Nephron progenitor cell (in vitro differentiated cells): Measurements from ENCODE around the gene GPR156.

Experiments
- DNase-seq: peaks from one replicate; pipeline ENCODE4 v3.0.0; 2021
- H3K27ac Mint-ChIP-seq: 2 replicates; pipeline ENCODE4 v1.8.0; 2021; ENCODE audit warnings: mild to moderate bottlenecking, moderate library complexity, mixed read lengths
- H3K27me3 Mint-ChIP-seq: 2 replicates; pipeline ENCODE4 v1.8.0; 2021; ENCODE audit warnings: mild to moderate bottlenecking, low read depth, mixed read lengths; ENCODE audit not compliant: poor library complexity
- H3K36me3 Mint-ChIP-seq: 2 replicates; pipeline ENCODE4 v1.8.0; 2021; ENCODE audit warnings: low read depth, mixed read lengths
- H3K4me1 Mint-ChIP-seq: 2 replicates; pipeline ENCODE4 v1.8.0; 2021; ENCODE audit warnings: mixed read lengths
- H3K4me3 Mint-ChIP-seq: 2 replicates; pipeline ENCODE4 v1.8.0; 2021; ENCODE audit warnings: mild to moderate bottlenecking, moderate library complexity, mixed read lengths
- H3K9me3 Mint-ChIP-seq: 2 replicates; pipeline ENCODE4 v1.8.0; 2021; ENCODE audit warnings: mild to moderate bottlenecking, moderate library complexity, mixed read lengths
- CTCF ChIP-seq: fragments of 200-600 bp; sonication (generic); IDR thresholded peaks from 2 replicates; pipeline ENCODE4 v1.5.0; 2021; ENCODE audit warnings: antibody characterized with exemption

GPR156 gene

DNA sequence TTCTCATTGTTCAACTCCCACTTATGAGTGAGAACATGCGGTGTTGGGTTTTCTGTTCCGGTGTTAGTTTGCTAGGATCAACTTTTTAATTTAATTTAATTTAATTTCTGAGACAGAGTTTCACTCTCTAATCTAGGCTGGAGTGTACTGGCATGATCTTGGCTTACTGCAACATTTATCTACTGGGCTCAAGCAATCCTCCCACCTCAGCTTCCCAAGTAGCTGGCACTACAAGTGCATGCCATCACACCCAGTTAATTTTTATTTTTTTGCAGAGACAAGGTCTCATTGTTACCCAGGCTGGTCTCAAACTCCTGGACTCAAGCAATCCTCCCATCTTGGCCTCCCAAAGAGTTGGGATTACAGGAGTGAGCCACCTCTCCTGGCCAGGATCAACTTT lies 82.7 kb downstream of the GPR156 start:
- no peak for DNase-seq
- no peak for TF ChIP-seq CTCF
- peaks cover 23% of the 10 kb centered on the region for H3K4me1 Mint-ChIP-seq
- H3K9me3 Mint-ChIP-seq: no peaks in the 10 kb centered on the region
- no peak overlapping the region for H3K4me3 Mint-ChIP-seq
- no peaks in the 10 kb centered on the region for H3K36me3 Mint-ChIP-seq
- H3K27ac Mint-ChIP-seq: peak overlapping the region; percentile 52
- no peaks in the 10 kb centered on the region for H3K27me3 Mint-ChIP-seq

DNA sequence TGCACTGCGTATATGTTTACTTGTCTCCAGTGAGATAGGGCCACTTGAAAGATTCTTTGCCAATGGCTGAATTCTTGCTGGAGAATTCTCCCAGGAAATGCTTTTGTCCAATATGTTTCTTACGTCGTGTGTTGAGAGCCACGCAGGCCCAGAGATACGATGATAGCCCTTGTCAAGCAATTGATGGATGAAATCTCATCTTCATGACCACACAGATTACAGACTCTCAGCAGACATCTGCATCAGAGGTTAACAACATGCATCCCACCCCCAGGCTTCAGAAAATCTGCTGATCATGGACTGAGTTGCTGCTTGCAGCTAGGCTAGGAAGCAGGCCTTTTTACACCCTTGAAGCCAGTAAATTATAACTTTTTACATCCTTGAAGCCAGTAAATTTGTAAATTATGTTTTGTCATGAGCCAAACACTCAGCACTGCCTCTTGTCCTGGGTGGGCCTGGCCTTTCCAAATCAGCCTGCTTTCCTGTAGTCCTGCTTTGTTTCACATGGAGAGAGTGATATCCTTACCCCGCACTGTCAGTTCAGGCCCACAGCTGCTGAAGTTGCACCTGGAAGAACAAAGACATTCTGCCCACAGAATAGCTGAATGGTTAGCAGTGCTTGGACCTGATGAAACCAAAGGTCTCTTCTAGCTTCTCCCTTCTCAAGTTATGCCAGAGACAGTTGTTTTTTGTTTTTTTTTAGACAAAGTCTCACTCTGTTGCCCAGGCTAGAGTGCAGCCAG lies 84.4 kb downstream of the GPR156 start:
- H3K4me3 Mint-ChIP-seq: no peak overlapping the region
- H3K36me3 Mint-ChIP-seq: no peaks in the 10 kb centered on the region
- DNase-seq: no peak
- no peak for TF ChIP-seq CTCF
- H3K27ac Mint-ChIP-seq: peak overlapping the region; percentile 47
- H3K4me1 Mint-ChIP-seq: peaks cover 23% of the 10 kb centered on the region
- no peaks in the 10 kb centered on the region for H3K27me3 Mint-ChIP-seq
- no peaks in the 10 kb centered on the region for H3K9me3 Mint-ChIP-seq

DNA sequence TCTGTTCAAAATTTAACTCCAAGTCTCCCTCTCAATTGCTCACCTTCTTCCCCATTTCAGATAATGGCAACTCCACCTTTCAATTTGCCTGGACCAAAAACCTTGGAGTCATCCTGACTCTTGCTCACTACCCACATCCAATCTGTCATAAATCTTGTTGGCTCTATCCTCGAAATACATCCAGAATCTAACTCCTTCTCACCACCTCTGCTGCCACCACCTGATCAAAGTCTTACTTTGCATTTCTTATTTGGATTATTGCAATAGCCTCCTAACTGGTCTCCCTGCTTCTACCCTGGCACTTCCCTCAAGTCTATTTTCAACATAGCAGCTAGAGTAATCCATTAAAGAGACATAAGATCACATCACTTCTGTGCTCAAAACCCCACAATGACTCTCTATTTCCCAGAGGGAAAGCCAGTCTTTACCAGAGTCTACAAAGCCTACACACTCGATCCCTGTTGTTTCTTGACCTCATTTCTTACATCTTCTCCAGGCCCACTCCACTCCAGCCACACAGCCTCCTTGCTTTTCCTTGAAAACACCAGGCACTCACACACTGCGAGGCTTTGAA lies 86.6 kb downstream of the GPR156 start:
- Mint-ChIP-seq H3K27me3 (no peaks in the 10 kb centered on the region), H3K27ac (no peak overlapping the region), H3K4me3 (no peak overlapping the region), H3K36me3 (no peaks in the 10 kb centered on the region), H3K4me1 (peaks cover 11% of the 10 kb centered on the region), H3K9me3 (no peaks in the 10 kb centered on the region)
- no peak for DNase-seq
- TF ChIP-seq CTCF: no peak

DNA sequence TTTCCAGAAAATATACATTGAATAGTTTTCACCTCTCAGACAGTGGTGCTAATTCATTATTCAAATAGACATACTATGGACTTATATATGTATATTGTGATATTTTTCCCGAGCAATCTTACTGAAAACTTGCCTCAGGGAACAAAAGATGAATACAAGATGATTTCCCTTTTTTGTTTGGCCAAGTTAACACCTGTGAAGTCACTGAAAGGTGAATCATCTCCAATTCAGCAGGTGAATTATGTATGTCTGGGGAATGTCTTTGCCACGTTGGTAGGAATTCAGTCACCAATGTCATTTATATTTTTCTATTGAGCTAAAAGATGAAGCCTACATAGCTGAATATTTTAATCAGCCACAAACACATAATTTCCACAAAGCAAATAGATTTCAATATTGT lies 88.2 kb downstream of the GPR156 start:
- Mint-ChIP-seq H3K9me3 (no peaks in the 10 kb centered on the region), H3K4me1 (no peaks in the 10 kb centered on the region), H3K27me3 (no peaks in the 10 kb centered on the region), H3K4me3 (no peak overlapping the region), H3K27ac (no peak overlapping the region), H3K36me3 (no peaks in the 10 kb centered on the region)
- TF ChIP-seq CTCF: no peak
- DNase-seq: no peak

DNA sequence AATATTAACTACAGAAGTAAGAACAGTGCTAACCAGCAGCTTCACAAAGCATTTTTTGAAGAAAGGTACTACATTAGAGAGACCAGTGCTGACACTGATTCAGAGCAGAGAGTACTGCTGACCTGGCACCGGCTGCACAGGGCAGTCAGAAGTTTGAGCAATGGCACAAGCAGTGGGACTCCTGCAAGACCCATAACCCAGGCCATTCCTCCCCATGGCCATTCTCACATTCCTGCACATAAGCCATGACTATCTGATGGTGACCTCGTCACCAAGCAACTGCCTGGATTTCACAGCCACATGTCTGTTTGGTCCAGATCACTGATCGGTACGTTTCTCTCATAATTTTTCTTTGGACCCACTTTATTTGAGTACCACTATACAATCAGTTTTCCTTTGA lies 88.7 kb downstream of the GPR156 start:
- Mint-ChIP-seq H3K9me3 (no peaks in the 10 kb centered on the region), H3K27ac (no peak overlapping the region), H3K4me1 (no peaks in the 10 kb centered on the region), H3K27me3 (no peaks in the 10 kb centered on the region), H3K36me3 (no peaks in the 10 kb centered on the region), H3K4me3 (no peak overlapping the region)
- no peak for TF ChIP-seq CTCF
- DNase-seq: no peak

- DNase-seq: no peak
- Mint-ChIP-seq H3K27me3 (no peaks in the 10 kb centered on the region), H3K4me3 (no peak overlapping the region), H3K9me3 (peaks cover 5% of the 10 kb centered on the region), H3K27ac (no peak overlapping the region), H3K36me3 (no peaks in the 10 kb centered on the region), H3K4me1 (no peaks in the 10 kb centered on the region)
- no peak for TF ChIP-seq CTCF
Observed at GRCh38 chr3:120193554-120193953, 91.5 kb downstream of the GPR156 start.
